NCI-H1694 (cell line): ENCODE results near the gene PALMD.

Experiments
- DNase-seq: peaks from one replicate; lab custom pipeline; 2025; lab: John Stamatoyannopoulos, UW

The PALMD gene

GRCh38 chr1:99660496-99660895 is 14.6 kb downstream of the PALMD start:
- no peak for DNase-seq

GRCh38 chr1:99661780-99662179 is 15.9 kb downstream of the PALMD start:
- no peak for DNase-seq

GRCh38 chr1:99662539-99663080 is 16.7 kb downstream of the PALMD start:
- DNase-seq = no peak

GRCh38 chr1:99663501-99663900 is 17.6 kb downstream of the PALMD start:
- DNase-seq = no peak

GRCh38 chr1:99665212-99665611 is 19.3 kb downstream of the PALMD start:
- no peak for DNase-seq

GRCh38 chr1:99669376-99669775 is 23.5 kb downstream of the PALMD start:
- DNase-seq = no peak

- DNase-seq = no peak
Measured at GRCh38 chr1:99669821-99670220, 23.9 kb downstream of the PALMD start.

GRCh38 chr1:99670583-99670982 is 24.7 kb downstream of the PALMD start:
- DNase-seq = no peak

- DNase-seq = no peak
Measured at GRCh38 chr1:99672038-99672437, 26.1 kb downstream of the PALMD start.

GRCh38 chr1:99672530-99673213 is 26.8 kb downstream of the PALMD start:
- no peak for DNase-seq

- DNase-seq = no peak
Measured at GRCh38 chr1:99673315-99673714, 27.4 kb downstream of the PALMD start.

- peak; percentile 49 for DNase-seq
Measured at GRCh38 chr1:99674115-99675064, 28.5 kb downstream of the PALMD start.

GRCh38 chr1:99675292-99675691 is 29.4 kb downstream of the PALMD start:
- no peak for DNase-seq

GRCh38 chr1:99675994-99676393 is 30.1 kb downstream of the PALMD start:
- DNase-seq = peak; percentile 38

GRCh38 chr1:99676876-99677275 is 31.0 kb downstream of the PALMD start:
- no peak for DNase-seq

GRCh38 chr1:99677416-99677815 is 31.5 kb downstream of the PALMD start:
- DNase-seq = no peak

- no peak for DNase-seq
Measured at GRCh38 chr1:99680270-99680669, 34.4 kb downstream of the PALMD start.

- DNase-seq = no peak
Measured at GRCh38 chr1:99681583-99681982, 35.7 kb downstream of the PALMD start.

GRCh38 chr1:99682291-99682751 is 36.4 kb downstream of the PALMD start:
- no peak for DNase-seq

GRCh38 chr1:99685516-99686180 is 39.7 kb downstream of the PALMD start:
- peak; percentile 92 for DNase-seq

- DNase-seq = no peak
Measured at GRCh38 chr1:99691175-99691574, 45.3 kb downstream of the PALMD start.

- DNase-seq = no peak
Measured at GRCh38 chr1:99696616-99697015, 50.7 kb downstream of the PALMD start.
